ENCODE data around the gene BMS1. TPM values are rescaled to one million over a fixed set of nuclear protein-coding genes. Genes with fewer than 3 reads are reported as not detected.

The BMS1 gene
- total and polyA plus RNA-seq, 2 of the 4 experiments (the other 2 are of a cell fraction), result 7.5 to 22.9 TPM

GRCh38 chr10:42875798-42876341 is 93.3 kb downstream of the BMS1 start:
- Histone ChIP-seq H2AK5ac (ENCODE audit: low read depth, low read length) (no peak overlapping the region), H2AFZ (replicated peaks; ENCODE audit: low read length, poor library complexity) (peak overlapping the region; percentile 16), H4K91ac (ENCODE audit: insufficient read depth, low read depth, low read length) (no peak overlapping the region), H2BK15ac (ENCODE audit: low read depth, low read length) (no peak overlapping the region), H2BK20ac (ENCODE audit: low read depth, low read length) (no peak overlapping the region), H3K9me1 (ENCODE audit: insufficient read depth, low read length) (no peaks in the 10 kb centered on the region), H3K4me3 (ENCODE audit: insufficient read depth, low read depth, low read length) (no peak overlapping the region), H3K36me3 (ENCODE audit: control insufficient read depth, insufficient read depth, low read length) (no peaks in the 10 kb centered on the region), H4K5ac (ENCODE audit: low read depth, low read length) (no peak overlapping the region), H3K9ac (ENCODE audit: low read depth, low read length) (no peak overlapping the region), H4K8ac (ENCODE audit: low read depth in 2 of 2, low read length in 2 of 2) (no peak overlapping the region), H3K14ac (replicated peaks; ENCODE audit: low read depth, low read length) (no peak overlapping the region), H2BK5ac (ENCODE audit: low read depth, low read length, poor library complexity, severe bottlenecking) (no peak overlapping the region), H3K4me2 (ENCODE audit: low read depth, low read length) (no peak overlapping the region; the same call in 1 of the 2 replicates), H3K18ac (ENCODE audit: low read depth, low read length) (no peak overlapping the region), H3K23ac (ENCODE audit: low read depth, low read length) (no peak overlapping the region), H3K79me1 (ENCODE audit: low read depth in 1 of 2, low read length in 2 of 2) (no peaks in the 10 kb centered on the region), H3K4ac (ENCODE audit: low read depth, low read length) (no peak overlapping the region), H3K9me3 (ENCODE audit: control insufficient read depth, insufficient read depth, low read length) (no peaks in the 10 kb centered on the region), H3K27me3 (ENCODE audit: control insufficient read depth, insufficient read depth, low read length) (peaks cover 2% of the 10 kb centered on the region; the same call in 1 of the 2 replicates), H3K4me1 (ENCODE audit: control insufficient read depth, insufficient read depth, low read length) (no peaks in the 10 kb centered on the region), H3K27ac (ENCODE audit: insufficient read depth, low read length) (no peak overlapping the region), H4K20me1 (ENCODE audit: insufficient read depth, low read length) (no peaks in the 10 kb centered on the region), H2AK9ac (replicated peaks; ENCODE audit: low read depth, low read length, poor library complexity) (no peak overlapping the region), H2BK120ac (ENCODE audit: low read depth, low read length) (no peak overlapping the region), H3K56ac (ENCODE audit: extremely low read depth, insufficient read depth, low read length) (no peak overlapping the region)
- POLR2A ChIA-PET (ENCODE audit: unreplicated experiment), result no interaction called here
- TF ChIP-seq CHD1 (IDR thresholded peaks at IDR 0.05; ENCODE audit: low read depth, low read length) (no peak), SMC3 (IDR thresholded peaks at IDR 0.05; ENCODE audit: low read depth, low read length) (no peak), RCOR1 (IDR thresholded peaks at IDR 0.05; ENCODE audit: insufficient replicate concordance, low read length) (no peak), MAZ (IDR thresholded peaks at IDR 0.05; ENCODE audit: borderline replicate concordance, low read depth, low read length) (no peak)
- CTCF ChIA-PET, result interaction anchor here (1.1 kb wide), 1 partner anchor 203 kb away, joined by 3 read pairs; no protein-coding TSS in a partner anchor
- 0% methylated on average over 1 of the region's 12 CpGs; no CpG with 5 or more reads in 1 of the 2 experiments for WGBS, 2 experiments (ENCODE audit: extremely low coverage in 2 of 2, insufficient read length in 1 of 2)
- in situ Hi-C loops (cut with MboI; ENCODE audit: low sequenced_read_pairs) (loop anchor here (10.0 to 25.0 kb wide), 2 partner anchors 186 to 229 kb away; no protein-coding TSS in a partner anchor), dilution Hi-C loops (cut with HindIII; ENCODE audit: low sequenced_read_pairs, unreplicated experiment) (no loop called here), intact Hi-C loops (cut with micrococcal nuclease) (no loop called here)
- BruUV-seq (replicated peaks), result no TSS peak
- ATAC-seq (ENCODE audit: low read depth) (peak; percentile 79), DNase-seq (peak; percentile 10)

Data from IMR-90 (cell line).